ENCODE data around the gene GPRIN1.

GPRIN1 gene

GRCh38 chr5:176609724-176610434 is at the start of gene GPRIN1:
Gene GPRIN1, minus strand, starts transcription at chr5:176610156. Its CDS starts 10,322 bp downstream, at chr5:176599834.
- peak; percentile 27 for DNase-seq

DNA sequence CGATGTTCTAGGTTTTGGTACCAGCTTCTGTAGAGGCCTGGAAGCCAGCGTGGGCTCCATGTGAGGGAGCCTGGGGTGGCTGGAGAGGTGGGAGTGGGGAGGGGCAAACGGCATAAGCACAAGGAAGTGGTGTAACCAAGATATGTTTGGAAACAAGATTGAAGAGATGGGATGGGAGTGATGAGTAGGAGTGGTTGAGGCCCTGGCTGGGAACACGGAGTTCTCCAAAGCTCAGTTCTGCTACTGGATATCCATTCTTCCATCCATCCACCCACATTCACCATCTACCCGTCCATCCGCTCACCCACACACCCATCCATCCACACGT is 49.5 kb upstream of the GPRIN1 start:
- no peak for DNase-seq

- DNase-seq = peak; percentile 15
Measured at GRCh38 chr5:176658817-176659511, 49.0 kb upstream of the GPRIN1 start.

GRCh38 chr5:176658007-176658599 is 48.1 kb upstream of the GPRIN1 start:
- DNase-seq = peak; percentile 30

- DNase-seq = no peak
Measured at GRCh38 chr5:176656467-176656990, 46.6 kb upstream of the GPRIN1 start.

DNA sequence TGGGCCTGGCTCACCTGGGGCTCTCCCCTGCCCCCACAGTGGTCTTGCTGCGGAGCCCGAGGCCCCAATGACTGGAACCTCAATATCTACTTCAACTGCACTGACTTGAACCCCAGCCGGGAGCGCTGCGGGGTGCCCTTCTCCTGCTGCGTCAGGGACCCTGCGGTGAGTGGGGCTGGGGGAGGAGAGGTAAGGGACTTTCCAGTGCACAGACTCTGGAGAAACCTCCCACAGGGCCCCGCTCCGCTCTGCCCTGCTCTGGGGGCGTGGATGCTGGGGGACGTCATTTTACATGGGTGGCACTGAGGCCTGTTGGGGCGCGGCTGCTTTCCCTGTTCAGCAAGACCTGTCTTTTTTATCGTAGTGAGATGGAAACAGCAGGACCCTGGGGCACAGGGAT is 44.9 kb upstream of the GPRIN1 start:
- no peak for DNase-seq

GRCh38 chr5:176653401-176654385 is 43.7 kb upstream of the GPRIN1 start:
- no peak for DNase-seq

GRCh38 chr5:176652136-176652535 is 42.2 kb upstream of the GPRIN1 start:
- no peak for DNase-seq

GRCh38 chr5:176651472-176651980 is 41.6 kb upstream of the GPRIN1 start:
- no peak for DNase-seq

- DNase-seq = no peak
Measured at GRCh38 chr5:176650354-176650884, 40.5 kb upstream of the GPRIN1 start.

DNA sequence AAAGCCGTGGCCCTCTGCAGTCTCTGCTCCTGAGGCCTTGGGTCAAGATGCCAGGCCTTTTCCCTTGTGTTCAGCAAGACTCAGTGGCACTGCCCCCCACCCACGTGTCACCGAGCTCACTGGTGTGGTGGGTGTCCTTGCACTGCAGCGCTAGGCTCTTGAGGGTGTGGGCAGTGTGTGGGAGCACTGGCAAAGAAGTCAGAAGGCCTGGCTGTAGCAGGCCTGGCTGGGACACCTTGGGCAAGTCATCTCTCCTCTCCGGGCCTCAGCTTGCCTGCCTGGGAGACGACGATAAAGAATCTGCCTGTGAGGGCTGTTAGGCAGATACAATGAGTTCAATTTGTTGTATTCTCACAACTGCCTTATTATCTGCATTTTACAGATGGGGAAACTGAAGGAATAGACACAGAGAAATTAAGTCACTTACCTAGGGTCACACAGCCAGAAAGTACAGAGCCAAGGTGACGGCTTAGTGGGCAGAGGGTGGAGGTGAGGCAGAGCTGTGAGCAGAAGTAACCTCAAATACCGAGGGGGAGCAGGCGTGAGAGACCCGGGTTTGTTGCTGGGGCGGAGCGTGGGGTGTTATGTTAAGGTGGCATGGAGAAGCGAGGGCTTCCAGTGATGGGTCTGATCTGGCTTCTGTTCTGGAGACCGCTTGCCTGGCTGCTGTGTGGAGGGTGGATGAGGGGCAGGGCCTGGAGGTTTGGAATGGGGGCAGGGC is 38.7 kb upstream of the GPRIN1 start:
- DNase-seq = no peak

- no peak for DNase-seq
Measured at GRCh38 chr5:176647843-176648473, 38.0 kb upstream of the GPRIN1 start.

GRCh38 chr5:176647030-176647842 is 37.3 kb upstream of the GPRIN1 start, which contains the start of gene TSPAN17:
Gene TSPAN17, plus strand, starts transcription at chr5:176647484. Its CDS starts 132 bp downstream, at chr5:176647616.
- DNase-seq = peak; percentile 98

GRCh38 chr5:176646707-176647029 is 36.7 kb upstream of the GPRIN1 start:
- DNase-seq = no peak

DNA sequence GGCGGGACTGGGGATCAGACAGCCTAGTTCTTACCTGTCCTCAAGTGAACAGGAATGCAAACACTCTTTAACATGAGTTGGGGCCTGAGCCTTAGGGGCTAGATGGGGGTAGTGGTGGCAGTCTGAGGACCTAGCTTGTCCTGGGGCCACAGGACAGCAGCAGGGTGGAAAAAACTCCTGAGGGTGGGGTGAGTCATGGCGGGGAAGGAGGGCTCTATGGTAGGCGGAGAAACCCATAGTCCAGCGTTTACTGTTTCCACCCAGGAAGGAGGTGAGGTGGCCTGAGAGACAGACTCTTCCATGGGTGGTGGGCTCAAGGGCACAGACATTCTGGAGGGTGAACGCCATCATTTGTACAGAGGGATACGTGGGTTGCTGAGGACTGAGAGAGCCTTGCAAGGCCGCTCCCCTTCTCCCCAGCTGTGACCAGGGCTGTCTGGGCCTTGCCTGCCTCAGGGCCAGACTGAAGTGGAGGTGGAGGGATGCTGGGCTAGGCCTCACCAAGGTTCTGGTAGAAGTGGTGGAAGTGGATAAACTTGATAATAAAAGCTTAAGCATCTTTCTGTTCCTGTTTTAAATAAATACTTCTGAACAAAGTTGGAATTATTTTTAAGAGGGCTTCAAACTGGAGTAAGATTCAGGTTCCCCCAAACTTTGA is 36.2 kb upstream of the GPRIN1 start:
- DNase-seq = no peak

DNA sequence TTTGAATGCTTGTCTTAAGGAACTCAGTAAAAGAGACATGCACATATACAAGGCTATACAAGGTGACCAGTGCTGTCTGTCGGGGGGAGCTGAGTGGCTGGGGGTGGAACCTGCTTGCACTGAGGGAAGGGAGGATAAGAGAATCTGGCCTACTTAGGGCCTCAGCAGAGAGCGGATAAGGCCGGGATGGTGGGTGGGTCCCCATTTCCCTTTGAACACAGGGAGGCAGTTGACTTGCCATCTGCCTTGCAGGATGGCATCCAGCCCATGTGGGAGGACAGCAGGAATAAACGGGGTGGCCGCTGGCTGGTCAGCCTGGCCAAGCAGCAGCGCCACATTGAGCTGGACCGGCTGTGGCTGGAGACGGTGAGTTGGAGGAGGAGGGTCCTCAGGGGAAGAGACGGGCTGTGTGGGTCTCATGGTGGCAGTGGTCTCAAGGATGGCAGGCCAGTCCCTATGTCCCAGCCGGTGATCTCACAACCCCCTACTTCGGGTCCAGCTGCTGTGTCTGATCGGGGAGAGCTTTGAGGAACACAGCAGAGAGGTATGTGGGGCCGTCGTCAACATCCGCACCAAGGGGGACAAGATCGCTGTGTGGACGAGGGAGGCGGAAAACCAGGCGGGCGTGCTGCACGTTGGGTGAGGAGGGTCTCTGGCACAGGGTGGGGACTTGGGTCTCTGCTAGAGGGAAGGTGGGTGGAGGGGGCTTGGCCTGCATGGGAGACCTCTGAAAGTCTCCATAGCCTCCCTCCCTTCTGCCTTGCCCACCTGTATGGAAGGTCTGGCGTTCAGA is 35.1 kb upstream of the GPRIN1 start:
- no peak for DNase-seq

DNA sequence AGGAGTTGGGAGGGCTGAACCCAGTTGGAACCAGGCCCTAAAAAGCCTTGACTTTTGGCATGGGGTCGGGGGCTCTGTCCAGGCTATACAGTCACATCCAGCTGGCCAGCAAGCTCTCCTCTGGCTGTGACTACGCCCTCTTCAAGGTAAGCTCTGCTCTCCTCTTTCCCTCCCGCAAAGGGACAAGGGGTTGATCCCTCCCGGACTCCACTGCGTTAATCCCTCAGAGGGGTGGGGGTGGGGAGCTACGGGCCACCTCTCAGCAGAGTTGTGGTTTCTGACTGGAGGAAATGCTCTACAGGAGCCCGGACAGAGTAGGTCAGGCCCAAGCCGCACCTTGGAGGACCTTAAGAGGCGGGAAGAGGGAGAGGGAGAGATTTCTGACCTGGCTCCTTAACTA is 34.3 kb upstream of the GPRIN1 start:
- DNase-seq = no peak

- DNase-seq = no peak
Measured at GRCh38 chr5:176643491-176644219, 33.7 kb upstream of the GPRIN1 start.
